T-helper 17 cell (primary cell): ENCODE data around the gene ZNFX1. TPM values are rescaled to one million over a fixed set of nuclear protein-coding genes. Genes with fewer than 3 reads are reported as not detected.

Source experiments
- ATAC-seq: fragments of 150-1000 bp; cut with Tn5 transposase; 2 replicates; pipeline ENCODE4 v1.10.0; 2021; ENCODE audit warnings: mild to moderate bottlenecking, moderate library complexity
- DNase-seq, 3 donors: peaks; one replicate each; pipeline versions ENCODE4 v3.0.0 to v3.0.0-alpha.2; 2020 to 2021
- H3K9me3 ChIP-seq: one replicate; pipeline ENCODE4 v1.7.0; 2013; ENCODE audit warnings: low read length, mild to moderate bottlenecking; ENCODE audit not compliant: control insufficient read depth, poor library complexity, severe bottlenecking
- H3K27ac Mint-ChIP-seq: one replicate; pipeline ENCODE4 v1.8.0; 2022; ENCODE audit warnings: mild to moderate bottlenecking, moderate library complexity, mixed read lengths
- H3K27me3 Mint-ChIP-seq: one replicate; pipeline ENCODE4 v1.8.0; 2022; ENCODE audit warnings: mixed read lengths
- H3K36me3 Mint-ChIP-seq: one replicate; pipeline ENCODE4 v1.8.0; 2022; ENCODE audit warnings: low read depth, mixed read lengths
- H3K4me1 Mint-ChIP-seq: one replicate; pipeline ENCODE4 v1.8.0; 2022; ENCODE audit warnings: mild to moderate bottlenecking, mixed read lengths
- H3K4me3 Mint-ChIP-seq: one replicate; pipeline ENCODE4 v1.8.0; 2022; ENCODE audit warnings: mild to moderate bottlenecking, moderate library complexity, mixed read lengths
- total RNA-seq, 4 donors: library from RNA in 2 of 4; stranded (reverse) in 2 of 4; gene quantifications; one replicate each; pipeline ENCODE4 v1.2.3 and lab custom pipeline; 2022 to 2026

ZNFX1 gene
- total RNA-seq, 2 donors from 2014 or later: 54.0 to 58.8 TPM

DNA sequence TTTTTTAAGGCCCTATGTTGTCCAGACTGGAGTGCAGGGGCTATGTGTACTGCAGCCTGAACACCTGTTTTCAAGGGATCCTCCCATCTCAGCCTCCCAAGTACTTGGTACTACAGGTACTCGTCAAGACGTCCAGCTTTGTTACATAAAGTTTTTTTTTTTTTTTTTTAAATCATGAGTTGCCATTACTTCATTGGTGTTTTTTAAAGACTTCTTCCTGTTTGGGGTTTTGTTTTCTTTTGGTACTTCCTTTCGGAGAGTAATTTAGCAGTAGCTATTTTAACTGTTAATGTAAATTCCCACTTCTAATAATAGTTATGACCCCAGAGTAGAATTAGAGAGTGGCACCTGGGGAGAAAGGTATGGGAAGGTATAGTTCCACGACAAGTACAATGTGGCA is 10.5 kb downstream of the ZNFX1 start:
- Mint-ChIP-seq H3K4me1 (peaks cover 53% of the 10 kb centered on the region), H3K27ac (peak overlapping the region; percentile 93), H3K27me3 (no peaks in the 10 kb centered on the region), H3K4me3 (peak overlapping the region; percentile 83), H3K36me3 (peaks cover 26% of the 10 kb centered on the region)
- no peak for DNase-seq
- peak; percentile 66 for ATAC-seq
- no peaks in the 10 kb centered on the region for H3K9me3 ChIP-seq

GRCh38 chr20:49262444-49262843 is 15.4 kb downstream of the ZNFX1 start:
- Mint-ChIP-seq H3K36me3 (peaks cover 12% of the 10 kb centered on the region), H3K4me3 (no peak overlapping the region), H3K27me3 (no peaks in the 10 kb centered on the region), H3K27ac (peak overlapping the region; percentile 19), H3K4me1 (peaks cover 16% of the 10 kb centered on the region)
- no peak for DNase-seq
- H3K9me3 ChIP-seq: no peaks in the 10 kb centered on the region
- no peak for ATAC-seq

- ATAC-seq (no peak), DNase-seq (no peak)
- Mint-ChIP-seq H3K4me1 (peaks cover 8% of the 10 kb centered on the region), H3K36me3 (peaks cover 9% of the 10 kb centered on the region), H3K27me3 (no peaks in the 10 kb centered on the region), H3K4me3 (peak overlapping the region; percentile 45), H3K27ac (peak overlapping the region; percentile 19)
- H3K9me3 ChIP-seq: no peaks in the 10 kb centered on the region
Measured at GRCh38 chr20:49261173-49261572, 16.7 kb downstream of the ZNFX1 start.

GRCh38 chr20:49260218-49260617 is 17.6 kb downstream of the ZNFX1 start:
- peaks cover 9% of the 10 kb centered on the region for H3K36me3 Mint-ChIP-seq
- no peak overlapping the region for H3K4me3 Mint-ChIP-seq
- H3K9me3 ChIP-seq: no peaks in the 10 kb centered on the region
- peak overlapping the region; percentile 6 for H3K27ac Mint-ChIP-seq
- ATAC-seq (no peak), DNase-seq (no peak)
- H3K27me3 Mint-ChIP-seq: no peaks in the 10 kb centered on the region
- H3K4me1 Mint-ChIP-seq: peaks cover 4% of the 10 kb centered on the region

DNA sequence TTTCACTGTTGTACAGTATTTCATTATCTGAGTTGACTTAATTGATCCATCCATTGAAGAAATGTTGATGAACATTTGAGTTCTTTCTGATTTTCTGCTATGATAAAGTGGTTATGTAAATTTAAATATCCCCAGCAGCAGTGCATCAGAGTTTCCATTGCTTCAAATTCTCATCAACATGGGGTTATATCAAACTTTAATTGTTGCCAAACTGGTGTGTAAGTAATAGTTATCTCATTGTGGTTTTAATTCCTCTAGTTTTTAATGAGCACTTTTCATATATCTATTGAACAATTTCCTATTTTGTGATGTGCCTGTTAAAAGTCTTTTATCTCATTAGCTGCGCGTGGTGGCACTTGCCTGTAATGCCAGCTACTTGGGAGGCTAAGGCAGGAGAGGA is 18.1 kb downstream of the ZNFX1 start:
- Mint-ChIP-seq H3K4me3 (no peak overlapping the region), H3K27me3 (no peaks in the 10 kb centered on the region), H3K36me3 (peaks cover 9% of the 10 kb centered on the region), H3K4me1 (peaks cover 2% of the 10 kb centered on the region), H3K27ac (peak overlapping the region; percentile 39)
- no peak for ATAC-seq
- no peaks in the 10 kb centered on the region for H3K9me3 ChIP-seq
- no peak for DNase-seq

- ATAC-seq (no peak), DNase-seq (no peak)
- Mint-ChIP-seq H3K4me3 (no peak overlapping the region), H3K4me1 (peaks cover 4% of the 10 kb centered on the region), H3K27me3 (no peaks in the 10 kb centered on the region), H3K27ac (peak overlapping the region; percentile 39), H3K36me3 (peaks cover 12% of the 10 kb centered on the region)
- no peaks in the 10 kb centered on the region for H3K9me3 ChIP-seq
Measured at GRCh38 chr20:49259284-49259683, 18.6 kb downstream of the ZNFX1 start.

DNA sequence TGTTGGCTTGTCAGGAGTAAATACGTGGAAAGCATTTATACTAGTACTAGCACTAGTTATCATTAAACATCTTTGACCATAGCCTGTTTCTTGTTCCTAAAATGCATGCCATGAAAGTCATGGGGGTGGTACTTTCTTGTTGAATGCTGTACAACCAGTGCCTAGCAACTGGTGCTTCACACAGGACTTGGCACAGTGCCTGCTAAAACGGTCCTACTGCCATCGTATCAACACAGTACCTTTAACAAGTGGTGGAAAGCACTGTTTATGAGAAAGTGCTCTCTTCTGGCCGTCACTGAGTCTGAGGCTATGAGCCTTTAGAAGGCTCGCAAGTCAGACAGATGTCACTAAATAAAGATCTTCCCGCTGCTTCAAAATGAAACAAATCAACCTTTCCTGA is 21.6 kb downstream of the ZNFX1 start:
- H3K4me3 Mint-ChIP-seq: no peak overlapping the region
- H3K9me3 ChIP-seq: no peaks in the 10 kb centered on the region
- H3K36me3 Mint-ChIP-seq: peaks cover 10% of the 10 kb centered on the region

GRCh38 chr20:49252556-49253350 is 25.1 kb downstream of the ZNFX1 start:
- no peak overlapping the region for H3K4me3 Mint-ChIP-seq
- H3K4me1 Mint-ChIP-seq: peaks cover 2% of the 10 kb centered on the region
- H3K9me3 ChIP-seq: no peaks in the 10 kb centered on the region
- peaks cover 8% of the 10 kb centered on the region for H3K36me3 Mint-ChIP-seq
- no peak for DNase-seq
- H3K27me3 Mint-ChIP-seq: no peaks in the 10 kb centered on the region
- no peak for ATAC-seq
- H3K27ac Mint-ChIP-seq: no peak overlapping the region

More for the DNA sequence above, 21.6 kb downstream of the ZNFX1 start:
- peak overlapping the region; percentile 21 for H3K27ac Mint-ChIP-seq
- ATAC-seq (no peak), DNase-seq (no peak)
- H3K4me1 Mint-ChIP-seq: peaks cover 3% of the 10 kb centered on the region
- H3K27me3 Mint-ChIP-seq: no peaks in the 10 kb centered on the region

- peaks cover 7% of the 10 kb centered on the region for H3K4me1 Mint-ChIP-seq
- DNase-seq: no peak
- H3K27ac Mint-ChIP-seq: peak overlapping the region; percentile 51
- H3K9me3 ChIP-seq: no peaks in the 10 kb centered on the region
- H3K4me3 Mint-ChIP-seq: no peak overlapping the region
- peaks cover 4% of the 10 kb centered on the region for H3K36me3 Mint-ChIP-seq
- no peak for ATAC-seq
- no peaks in the 10 kb centered on the region for H3K27me3 Mint-ChIP-seq
Measured at GRCh38 chr20:49248879-49249665, 28.8 kb downstream of the ZNFX1 start.

GRCh38 chr20:49248301-49248700 is 29.6 kb downstream of the ZNFX1 start:
- H3K27ac Mint-ChIP-seq: peak overlapping the region; percentile 51

GRCh38 chr20:49247792-49248191 is 30.1 kb downstream of the ZNFX1 start:
- Mint-ChIP-seq H3K4me3 (no peak overlapping the region), H3K27ac (peak overlapping the region; percentile 51), H3K36me3 (peaks cover 2% of the 10 kb centered on the region), H3K27me3 (no peaks in the 10 kb centered on the region), H3K4me1 (peaks cover 7% of the 10 kb centered on the region)
- no peak for DNase-seq
- no peak for ATAC-seq
- no peaks in the 10 kb centered on the region for H3K9me3 ChIP-seq

More at GRCh38 chr20:49248301-49248700, 29.6 kb downstream of the ZNFX1 start:
- Mint-ChIP-seq H3K4me3 (no peak overlapping the region), H3K27me3 (no peaks in the 10 kb centered on the region), H3K36me3 (peaks cover 4% of the 10 kb centered on the region), H3K4me1 (peaks cover 7% of the 10 kb centered on the region)
- H3K9me3 ChIP-seq: no peaks in the 10 kb centered on the region
- no peak for DNase-seq
- no peak for ATAC-seq

GRCh38 chr20:49247169-49247723 is 30.6 kb downstream of the ZNFX1 start:
- H3K4me3 Mint-ChIP-seq: no peak overlapping the region
- peaks cover 2% of the 10 kb centered on the region for H3K36me3 Mint-ChIP-seq
- DNase-seq (no peak), ATAC-seq (no peak)
- no peak overlapping the region for H3K27ac Mint-ChIP-seq
- peaks cover 7% of the 10 kb centered on the region for H3K4me1 Mint-ChIP-seq
- no peaks in the 10 kb centered on the region for H3K27me3 Mint-ChIP-seq
- H3K9me3 ChIP-seq: no peaks in the 10 kb centered on the region
